Endothelial cell of umbilical vein (primary cell): ENCODE results near the gene H2BW1.
"Not testable (repeated sequence)": the region's sequence is repeated elsewhere in the genome, so short reads cannot be mapped to it uniquely, and the experiment has no call there.

Experiments
- EZH2 ChIP-seq: IDR thresholded peaks from 2 replicates; pipeline ENCODE4 v1.6.1; 2012; ENCODE audit warnings: borderline replicate concordance, low read depth, mild to moderate bottlenecking, moderate library complexity, low read length, inconsistent platforms; ENCODE audit not compliant: severe bottlenecking
- FOS ChIP-seq: IDR thresholded peaks from 2 replicates; pipeline ENCODE4 v1.6.1; 2011; ENCODE audit warnings: mild to moderate bottlenecking, low read length, moderate library complexity, borderline replicate concordance; ENCODE audit not compliant: insufficient read depth
- GATA2 ChIP-seq: IDR thresholded peaks from 2 replicates; pipeline ENCODE4 v1.7.0; 2011; ENCODE audit warnings: low read depth, mild to moderate bottlenecking, moderate library complexity, mixed read lengths, low read length; ENCODE audit not compliant: insufficient read length, insufficient read depth
- JUN ChIP-seq: IDR thresholded peaks from 2 replicates; pipeline ENCODE4 v1.6.1; 2011; ENCODE audit warnings: borderline replicate concordance, low read depth; ENCODE audit not compliant: insufficient read length, insufficient read depth
- MYC ChIP-seq: IDR thresholded peaks from one replicate; pipeline ENCODE4 v1.6.1; 2011; ENCODE audit warnings: mild to moderate bottlenecking, low read depth, low read length
- POLR2A ChIP-seq: IDR thresholded peaks from 2 replicates; pipeline ENCODE4 v1.6.1; 2012; ENCODE audit warnings: low read depth, mild to moderate bottlenecking, control low read depth, low read length
- POLR2AphosphoS5 ChIP-seq: IDR thresholded peaks from 2 replicates; pipeline ENCODE4 v1.6.1; 2012; ENCODE audit warnings: low read depth, mild to moderate bottlenecking, control low read depth, low read length, moderate library complexity; ENCODE audit not compliant: insufficient read depth
- TF ChIP-seq, protein P1 (sequence below), 2 donors: IDR thresholded peaks; 1 replicate in 1 of 2; 2 replicates in 1 of 2; pipeline ENCODE4 v1.5.1; 2011; ENCODE audit warnings: low read length in 2 of 2, mild to moderate bottlenecking in 2 of 2, moderate library complexity in 2 of 2, control low read depth in 1 of 2, inconsistent platforms in 1 of 2, low read depth in 1 of 2; ENCODE audit not compliant: insufficient read depth in 1 of 2; ENCODE audit errors: extremely low read depth in 1 of 2
- TF ChIP-seq, protein P2 (sequence below): IDR thresholded peaks from 2 replicates; pipeline ENCODE4 v1.6.1; 2011; ENCODE audit not compliant: insufficient read depth, insufficient read length

DNA sequence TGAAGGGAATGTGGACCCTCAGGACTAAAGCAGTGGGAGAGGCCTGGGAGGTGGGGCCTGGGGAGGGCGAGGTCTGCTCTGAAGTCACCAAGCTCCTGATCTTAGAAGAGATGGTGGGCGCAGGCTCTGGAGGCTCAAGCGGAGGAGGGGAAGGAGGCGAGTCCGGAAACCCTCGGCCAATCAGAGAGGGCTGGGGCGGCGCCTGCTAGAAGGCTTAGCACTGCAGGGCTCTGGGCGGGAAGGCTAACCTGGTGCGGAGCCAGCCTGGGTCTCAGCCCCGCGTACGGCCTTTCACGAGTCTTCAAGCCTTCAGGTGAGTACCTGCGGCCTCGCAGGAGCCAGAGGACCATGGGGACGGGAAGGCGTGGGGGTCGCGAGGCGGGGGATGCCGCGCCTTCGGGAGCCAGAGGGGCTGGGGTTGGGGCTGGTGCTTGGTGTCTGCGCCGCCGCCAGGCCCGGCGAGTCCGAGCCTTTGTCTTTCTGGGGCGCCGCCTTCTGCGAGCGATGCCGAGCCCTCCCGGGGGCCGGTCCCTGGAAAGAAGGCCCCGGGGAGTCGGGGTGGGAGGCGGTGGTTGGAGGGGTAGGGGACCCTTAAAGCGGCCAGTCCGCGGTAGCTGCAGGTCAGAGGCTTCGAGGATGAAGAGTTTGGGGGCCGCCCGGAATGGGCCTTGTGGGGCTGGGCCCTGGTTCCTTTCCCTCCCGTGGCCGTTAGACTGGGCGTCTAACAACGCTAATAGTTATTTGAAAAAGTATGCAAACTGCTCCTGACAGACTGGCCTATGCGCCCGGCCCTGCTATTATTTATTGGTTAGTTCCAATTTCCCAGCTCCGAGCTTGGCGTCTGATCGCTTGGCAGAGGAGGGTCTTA lies 50.9 kb downstream of the H2BW1 start, which contains the start of gene TMSB15B:
- TF ChIP-seq, protein P1, sequence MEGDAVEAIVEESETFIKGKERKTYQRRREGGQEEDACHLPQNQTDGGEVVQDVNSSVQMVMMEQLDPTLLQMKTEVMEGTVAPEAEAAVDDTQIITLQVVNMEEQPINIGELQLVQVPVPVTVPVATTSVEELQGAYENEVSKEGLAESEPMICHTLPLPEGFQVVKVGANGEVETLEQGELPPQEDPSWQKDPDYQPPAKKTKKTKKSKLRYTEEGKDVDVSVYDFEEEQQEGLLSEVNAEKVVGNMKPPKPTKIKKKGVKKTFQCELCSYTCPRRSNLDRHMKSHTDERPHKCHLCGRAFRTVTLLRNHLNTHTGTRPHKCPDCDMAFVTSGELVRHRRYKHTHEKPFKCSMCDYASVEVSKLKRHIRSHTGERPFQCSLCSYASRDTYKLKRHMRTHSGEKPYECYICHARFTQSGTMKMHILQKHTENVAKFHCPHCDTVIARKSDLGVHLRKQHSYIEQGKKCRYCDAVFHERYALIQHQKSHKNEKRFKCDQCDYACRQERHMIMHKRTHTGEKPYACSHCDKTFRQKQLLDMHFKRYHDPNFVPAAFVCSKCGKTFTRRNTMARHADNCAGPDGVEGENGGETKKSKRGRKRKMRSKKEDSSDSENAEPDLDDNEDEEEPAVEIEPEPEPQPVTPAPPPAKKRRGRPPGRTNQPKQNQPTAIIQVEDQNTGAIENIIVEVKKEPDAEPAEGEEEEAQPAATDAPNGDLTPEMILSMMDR (IDR thresholded peaks at IDR 0.05; ENCODE audit: extremely low read depth in 1 of 2, insufficient read depth in 1 of 2, low read depth in 1 of 2, low read length in 2 of 2), result not testable (repeated sequence)
- TF ChIP-seq POLR2A, POLR2AphosphoS5, EZH2, JUN, MYC, GATA2, FOS: not testable (repeated sequence)
- TF ChIP-seq, protein P2, sequence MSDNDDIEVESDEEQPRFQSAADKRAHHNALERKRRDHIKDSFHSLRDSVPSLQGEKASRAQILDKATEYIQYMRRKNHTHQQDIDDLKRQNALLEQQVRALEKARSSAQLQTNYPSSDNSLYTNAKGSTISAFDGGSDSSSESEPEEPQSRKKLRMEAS, result not testable (repeated sequence)
